WTC11 (cell line): ENCODE measurements around the gene STARD9. TPM values are rescaled to one million over a fixed set of nuclear protein-coding genes. Genes with fewer than 3 reads are reported as not detected.

ENCODE experiments used
- ATAC-seq: fragments of 200-7000 bp; cut with Tn5 transposase; 2 replicates; pipeline ENCODE4 v1.10.0; 2021; ENCODE audit warnings: mild to moderate bottlenecking, moderate library complexity
- CTCF ChIA-PET: fragments of 300-600 bp; sonication (Branson Sonifier 250); formaldehyde crosslinking; loops from one replicate; lab custom pipeline; 2021; ENCODE audit warnings: antibody characterized with exemption; lab: Charles Lee
- POLR2A ChIA-PET: fragments of 350-600 bp; sonication (Branson Sonifier 250); formaldehyde crosslinking; loops from one replicate; lab custom pipeline; 2021; ENCODE audit warnings: antibody characterized with exemption; lab: Charles Lee
- DNase-seq: peaks from one replicate; pipeline ENCODE4 v3.0.0; 2021; ENCODE audit warnings: low spot score
- H3K27ac Mint-ChIP-seq: 2 replicates; pipeline ENCODE4 v1.8.0; 2021; ENCODE audit warnings: mixed read lengths
- H3K27me3 Mint-ChIP-seq: 2 replicates; pipeline ENCODE4 v1.8.0; 2021; ENCODE audit warnings: low read depth, mild to moderate bottlenecking, moderate library complexity, mixed read lengths
- H3K36me3 Mint-ChIP-seq: 2 replicates; pipeline ENCODE4 v1.8.0; 2021; ENCODE audit warnings: mixed read lengths
- H3K4me1 Mint-ChIP-seq: 2 replicates; pipeline ENCODE4 v1.8.0; 2022; ENCODE audit warnings: mixed read lengths
- H3K4me3 Mint-ChIP-seq: 2 replicates; pipeline ENCODE4 v1.8.0; 2021; ENCODE audit warnings: mild to moderate bottlenecking, moderate library complexity, mixed read lengths
- H3K9me3 Mint-ChIP-seq: 2 replicates; pipeline ENCODE4 v1.8.0; 2021; ENCODE audit warnings: mixed read lengths
- EMX1 ChIP-seq: fragments of 250-450 bp; sonication (Bioruptor Pico); IDR thresholded peaks from 2 replicates; pipeline ENCODE4 v1.8.0; 2021; ENCODE audit warnings: mild to moderate bottlenecking
- FOXK1 ChIP-seq: sonication (generic); formaldehyde crosslinking; IDR thresholded peaks from 2 replicates; pipeline ENCODE4 v1.8.0; 2022; ENCODE audit warnings: mild to moderate bottlenecking, moderate library complexity, missing genetic modification reagents
- HMGA2 ChIP-seq: fragments of 250-450 bp; sonication (Bioruptor Pico); IDR thresholded peaks from 2 replicates; pipeline ENCODE4 v1.4.0; 2021; ENCODE audit warnings: mild to moderate bottlenecking, moderate library complexity
- MXD4 ChIP-seq: fragments of 250-450 bp; sonication (Bioruptor Pico); IDR thresholded peaks from 2 replicates; pipeline ENCODE4 v1.8.0; 2021; ENCODE audit warnings: mild to moderate bottlenecking, moderate library complexity, borderline replicate concordance
- NFATC4 ChIP-seq: fragments of 250-450 bp; sonication (Bioruptor Pico); IDR thresholded peaks from 2 replicates; pipeline ENCODE4 v1.9.0; 2021; ENCODE audit warnings: mild to moderate bottlenecking
- NR2C2 ChIP-seq: sonication (generic); formaldehyde crosslinking; IDR thresholded peaks from 2 replicates; pipeline ENCODE4 v1.8.0; 2022; ENCODE audit warnings: mild to moderate bottlenecking, missing genetic modification reagents
- PRRX2 ChIP-seq: fragments of 250-450 bp; sonication (Bioruptor Pico); IDR thresholded peaks from 2 replicates; pipeline ENCODE4 v1.8.0; 2021; ENCODE audit warnings: mild to moderate bottlenecking
- SMAD3 ChIP-seq: sonication (generic); formaldehyde crosslinking; IDR thresholded peaks from 2 replicates; pipeline ENCODE4 v1.8.0; 2022; ENCODE audit warnings: missing genetic modification reagents, mild to moderate bottlenecking, borderline replicate concordance
- ZBTB21 ChIP-seq: sonication (generic); formaldehyde crosslinking; IDR thresholded peaks from 2 replicates; pipeline ENCODE4 v1.8.1; 2023; ENCODE audit warnings: mild to moderate bottlenecking, missing genetic modification reagents, borderline replicate concordance
- total RNA-seq: library from RNA; stranded (reverse); gene quantifications from 3 replicates; pipeline ENCODE4 v1.2.3, GENCODE V29; 2021
- TF ChIP-seq, protein P1 (sequence below): sonication (generic); formaldehyde crosslinking; IDR thresholded peaks from 2 replicates; pipeline ENCODE4 v1.8.1; 2023; ENCODE audit warnings: mild to moderate bottlenecking, missing genetic modification reagents, moderate library complexity
- TF ChIP-seq, protein P2 (sequence below): sonication (generic); formaldehyde crosslinking; conservative IDR thresholded peaks from 2 replicates; pipeline ENCODE4 v1.8.1; 2023; ENCODE audit warnings: mild to moderate bottlenecking, low read depth, missing genetic modification reagents, moderate library complexity
- TF ChIP-seq, protein P3 (sequence below): sonication (generic); formaldehyde crosslinking; IDR thresholded peaks from 2 replicates; pipeline ENCODE4 v1.8.1; 2022; ENCODE audit warnings: missing genetic modification reagents, borderline replicate concordance
- TF ChIP-seq, protein P4 (sequence below): fragments of 250-450 bp; sonication (Bioruptor Pico); IDR thresholded peaks from 2 replicates; pipeline ENCODE4 v1.9.0; 2021; ENCODE audit warnings: mild to moderate bottlenecking
- TF ChIP-seq, protein P5 (sequence below): sonication (generic); formaldehyde crosslinking; IDR thresholded peaks from 2 replicates; pipeline ENCODE4 v1.8.0; 2023; ENCODE audit warnings: mild to moderate bottlenecking, missing genetic modification reagents
- TF ChIP-seq, protein P6 (sequence below): sonication (generic); formaldehyde crosslinking; IDR thresholded peaks from 2 replicates; pipeline ENCODE4 v1.8.0; 2023; ENCODE audit warnings: missing genetic modification reagents, mild to moderate bottlenecking, borderline replicate concordance
- TF ChIP-seq, protein P7 (sequence below): fragments of 250-450 bp; sonication (Bioruptor Pico); IDR thresholded peaks from 2 replicates; pipeline ENCODE4 v1.9.0; 2021; ENCODE audit warnings: mild to moderate bottlenecking, borderline replicate concordance
- TF ChIP-seq, protein P8 (sequence below): fragments of 200-600 bp; IDR thresholded peaks from 2 replicates; pipeline ENCODE4 v1.8.0; 2022; ENCODE audit warnings: antibody characterized with exemption

The STARD9 gene
- total RNA-seq, 1 experiment from 2014 or later = 5.7 TPM

DNA sequence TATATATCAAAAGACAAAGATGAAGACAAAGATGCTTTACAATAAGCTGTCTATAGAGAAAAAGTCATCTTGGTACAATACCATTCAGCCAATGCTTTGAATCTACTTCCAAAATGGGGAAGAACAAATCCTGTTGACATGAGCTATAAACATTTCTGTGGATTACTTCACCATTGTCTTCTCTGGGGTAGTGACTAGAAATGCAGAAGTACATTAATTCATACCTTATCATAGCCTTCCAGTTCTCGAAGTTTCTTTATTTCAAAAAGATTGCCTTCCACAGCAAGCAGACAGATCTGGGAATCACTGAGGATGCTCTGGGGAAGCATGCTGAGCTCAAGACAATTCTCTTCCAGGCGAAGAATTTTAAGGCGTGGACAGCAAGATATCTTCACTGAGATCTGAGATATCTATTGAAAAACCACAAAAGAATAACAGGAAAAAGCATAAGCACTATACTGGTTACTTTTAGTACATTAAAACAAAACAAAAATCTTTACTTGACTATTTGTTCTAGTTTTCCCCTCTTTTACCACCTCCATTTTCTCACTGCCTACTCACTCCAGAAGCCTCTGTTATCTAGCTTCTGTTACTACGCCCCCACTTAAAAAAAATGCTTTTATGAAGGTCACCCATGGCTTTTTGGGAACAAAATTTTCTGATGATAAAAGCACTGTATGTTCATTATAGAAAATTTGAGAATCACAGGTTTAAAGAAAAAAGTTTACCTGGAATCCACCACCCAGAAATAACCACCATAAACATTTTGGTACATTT, 30.4 kb upstream of the STARD9 start:
- ChIA-PET CTCF (no interaction called here), POLR2A (no interaction called here)
- no peaks in the 10 kb centered on the region for H3K27me3 Mint-ChIP-seq
- DNase-seq (no peak), ATAC-seq (no peak)
- H3K4me1 Mint-ChIP-seq = peaks cover 13% of the 10 kb centered on the region
- peaks cover 8% of the 10 kb centered on the region; the same call in 1 of the 2 replicates for H3K36me3 Mint-ChIP-seq
- H3K27ac Mint-ChIP-seq = no peak overlapping the region
- no peak overlapping the region for H3K4me3 Mint-ChIP-seq
- no peaks in the 10 kb centered on the region for H3K9me3 Mint-ChIP-seq
- TF ChIP-seq MXD4 (no peak), PRRX2 (CRISPR knock-in tag) (no peak), SMAD3 (CRISPR knock-in tag) (no peak), HMGA2 (CRISPR knock-in tag) (no peak), NR2C2 (CRISPR knock-in tag) (no peak), NFATC4 (CRISPR knock-in tag) (no peak), FOXK1 (CRISPR knock-in tag) (no peak), EMX1 (CRISPR knock-in tag) (no peak), ZBTB21 (CRISPR knock-in tag) (no peak)
- TF ChIP-seq, protein P1, sequence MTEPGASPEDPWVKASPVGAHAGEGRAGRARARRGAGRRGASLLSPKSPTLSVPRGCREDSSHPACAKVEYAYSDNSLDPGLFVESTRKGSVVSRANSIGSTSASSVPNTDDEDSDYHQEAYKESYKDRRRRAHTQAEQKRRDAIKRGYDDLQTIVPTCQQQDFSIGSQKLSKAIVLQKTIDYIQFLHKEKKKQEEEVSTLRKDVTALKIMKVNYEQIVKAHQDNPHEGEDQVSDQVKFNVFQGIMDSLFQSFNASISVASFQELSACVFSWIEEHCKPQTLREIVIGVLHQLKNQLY = no peak
- TF ChIP-seq, protein P2, sequence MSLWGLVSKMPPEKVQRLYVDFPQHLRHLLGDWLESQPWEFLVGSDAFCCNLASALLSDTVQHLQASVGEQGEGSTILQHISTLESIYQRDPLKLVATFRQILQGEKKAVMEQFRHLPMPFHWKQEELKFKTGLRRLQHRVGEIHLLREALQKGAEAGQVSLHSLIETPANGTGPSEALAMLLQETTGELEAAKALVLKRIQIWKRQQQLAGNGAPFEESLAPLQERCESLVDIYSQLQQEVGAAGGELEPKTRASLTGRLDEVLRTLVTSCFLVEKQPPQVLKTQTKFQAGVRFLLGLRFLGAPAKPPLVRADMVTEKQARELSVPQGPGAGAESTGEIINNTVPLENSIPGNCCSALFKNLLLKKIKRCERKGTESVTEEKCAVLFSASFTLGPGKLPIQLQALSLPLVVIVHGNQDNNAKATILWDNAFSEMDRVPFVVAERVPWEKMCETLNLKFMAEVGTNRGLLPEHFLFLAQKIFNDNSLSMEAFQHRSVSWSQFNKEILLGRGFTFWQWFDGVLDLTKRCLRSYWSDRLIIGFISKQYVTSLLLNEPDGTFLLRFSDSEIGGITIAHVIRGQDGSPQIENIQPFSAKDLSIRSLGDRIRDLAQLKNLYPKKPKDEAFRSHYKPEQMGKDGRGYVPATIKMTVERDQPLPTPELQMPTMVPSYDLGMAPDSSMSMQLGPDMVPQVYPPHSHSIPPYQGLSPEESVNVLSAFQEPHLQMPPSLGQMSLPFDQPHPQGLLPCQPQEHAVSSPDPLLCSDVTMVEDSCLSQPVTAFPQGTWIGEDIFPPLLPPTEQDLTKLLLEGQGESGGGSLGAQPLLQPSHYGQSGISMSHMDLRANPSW (CRISPR knock-in tag) = no peak
- TF ChIP-seq, protein P3, sequence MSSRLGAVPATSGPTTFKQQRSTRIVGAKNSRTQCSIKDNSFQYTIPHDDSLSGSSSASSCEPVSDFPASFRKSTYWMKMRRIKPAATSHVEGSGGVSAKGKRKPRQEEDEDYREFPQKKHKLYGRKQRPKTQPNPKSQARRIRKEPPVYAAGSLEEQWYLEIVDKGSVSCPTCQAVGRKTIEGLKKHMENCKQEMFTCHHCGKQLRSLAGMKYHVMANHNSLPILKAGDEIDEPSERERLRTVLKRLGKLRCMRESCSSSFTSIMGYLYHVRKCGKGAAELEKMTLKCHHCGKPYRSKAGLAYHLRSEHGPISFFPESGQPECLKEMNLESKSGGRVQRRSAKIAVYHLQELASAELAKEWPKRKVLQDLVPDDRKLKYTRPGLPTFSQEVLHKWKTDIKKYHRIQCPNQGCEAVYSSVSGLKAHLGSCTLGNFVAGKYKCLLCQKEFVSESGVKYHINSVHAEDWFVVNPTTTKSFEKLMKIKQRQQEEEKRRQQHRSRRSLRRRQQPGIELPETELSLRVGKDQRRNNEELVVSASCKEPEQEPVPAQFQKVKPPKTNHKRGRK (CRISPR knock-in tag) = no peak
- TF ChIP-seq, protein P4, sequence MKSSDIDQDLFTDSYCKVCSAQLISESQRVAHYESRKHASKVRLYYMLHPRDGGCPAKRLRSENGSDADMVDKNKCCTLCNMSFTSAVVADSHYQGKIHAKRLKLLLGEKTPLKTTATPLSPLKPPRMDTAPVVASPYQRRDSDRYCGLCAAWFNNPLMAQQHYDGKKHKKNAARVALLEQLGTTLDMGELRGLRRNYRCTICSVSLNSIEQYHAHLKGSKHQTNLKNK (CRISPR knock-in tag) = no peak
- TF ChIP-seq, protein P5, sequence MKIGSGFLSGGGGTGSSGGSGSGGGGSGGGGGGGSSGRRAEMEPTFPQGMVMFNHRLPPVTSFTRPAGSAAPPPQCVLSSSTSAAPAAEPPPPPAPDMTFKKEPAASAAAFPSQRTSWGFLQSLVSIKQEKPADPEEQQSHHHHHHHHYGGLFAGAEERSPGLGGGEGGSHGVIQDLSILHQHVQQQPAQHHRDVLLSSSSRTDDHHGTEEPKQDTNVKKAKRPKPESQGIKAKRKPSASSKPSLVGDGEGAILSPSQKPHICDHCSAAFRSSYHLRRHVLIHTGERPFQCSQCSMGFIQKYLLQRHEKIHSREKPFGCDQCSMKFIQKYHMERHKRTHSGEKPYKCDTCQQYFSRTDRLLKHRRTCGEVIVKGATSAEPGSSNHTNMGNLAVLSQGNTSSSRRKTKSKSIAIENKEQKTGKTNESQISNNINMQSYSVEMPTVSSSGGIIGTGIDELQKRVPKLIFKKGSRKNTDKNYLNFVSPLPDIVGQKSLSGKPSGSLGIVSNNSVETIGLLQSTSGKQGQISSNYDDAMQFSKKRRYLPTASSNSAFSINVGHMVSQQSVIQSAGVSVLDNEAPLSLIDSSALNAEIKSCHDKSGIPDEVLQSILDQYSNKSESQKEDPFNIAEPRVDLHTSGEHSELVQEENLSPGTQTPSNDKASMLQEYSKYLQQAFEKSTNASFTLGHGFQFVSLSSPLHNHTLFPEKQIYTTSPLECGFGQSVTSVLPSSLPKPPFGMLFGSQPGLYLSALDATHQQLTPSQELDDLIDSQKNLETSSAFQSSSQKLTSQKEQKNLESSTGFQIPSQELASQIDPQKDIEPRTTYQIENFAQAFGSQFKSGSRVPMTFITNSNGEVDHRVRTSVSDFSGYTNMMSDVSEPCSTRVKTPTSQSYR = no peak
- TF ChIP-seq, protein P6, sequence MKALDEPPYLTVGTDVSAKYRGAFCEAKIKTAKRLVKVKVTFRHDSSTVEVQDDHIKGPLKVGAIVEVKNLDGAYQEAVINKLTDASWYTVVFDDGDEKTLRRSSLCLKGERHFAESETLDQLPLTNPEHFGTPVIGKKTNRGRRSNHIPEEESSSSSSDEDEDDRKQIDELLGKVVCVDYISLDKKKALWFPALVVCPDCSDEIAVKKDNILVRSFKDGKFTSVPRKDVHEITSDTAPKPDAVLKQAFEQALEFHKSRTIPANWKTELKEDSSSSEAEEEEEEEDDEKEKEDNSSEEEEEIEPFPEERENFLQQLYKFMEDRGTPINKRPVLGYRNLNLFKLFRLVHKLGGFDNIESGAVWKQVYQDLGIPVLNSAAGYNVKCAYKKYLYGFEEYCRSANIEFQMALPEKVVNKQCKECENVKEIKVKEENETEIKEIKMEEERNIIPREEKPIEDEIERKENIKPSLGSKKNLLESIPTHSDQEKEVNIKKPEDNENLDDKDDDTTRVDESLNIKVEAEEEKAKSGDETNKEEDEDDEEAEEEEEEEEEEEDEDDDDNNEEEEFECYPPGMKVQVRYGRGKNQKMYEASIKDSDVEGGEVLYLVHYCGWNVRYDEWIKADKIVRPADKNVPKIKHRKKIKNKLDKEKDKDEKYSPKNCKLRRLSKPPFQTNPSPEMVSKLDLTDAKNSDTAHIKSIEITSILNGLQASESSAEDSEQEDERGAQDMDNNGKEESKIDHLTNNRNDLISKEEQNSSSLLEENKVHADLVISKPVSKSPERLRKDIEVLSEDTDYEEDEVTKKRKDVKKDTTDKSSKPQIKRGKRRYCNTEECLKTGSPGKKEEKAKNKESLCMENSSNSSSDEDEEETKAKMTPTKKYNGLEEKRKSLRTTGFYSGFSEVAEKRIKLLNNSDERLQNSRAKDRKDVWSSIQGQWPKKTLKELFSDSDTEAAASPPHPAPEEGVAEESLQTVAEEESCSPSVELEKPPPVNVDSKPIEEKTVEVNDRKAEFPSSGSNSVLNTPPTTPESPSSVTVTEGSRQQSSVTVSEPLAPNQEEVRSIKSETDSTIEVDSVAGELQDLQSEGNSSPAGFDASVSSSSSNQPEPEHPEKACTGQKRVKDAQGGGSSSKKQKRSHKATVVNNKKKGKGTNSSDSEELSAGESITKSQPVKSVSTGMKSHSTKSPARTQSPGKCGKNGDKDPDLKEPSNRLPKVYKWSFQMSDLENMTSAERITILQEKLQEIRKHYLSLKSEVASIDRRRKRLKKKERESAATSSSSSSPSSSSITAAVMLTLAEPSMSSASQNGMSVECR = no peak
- TF ChIP-seq, protein P7, sequence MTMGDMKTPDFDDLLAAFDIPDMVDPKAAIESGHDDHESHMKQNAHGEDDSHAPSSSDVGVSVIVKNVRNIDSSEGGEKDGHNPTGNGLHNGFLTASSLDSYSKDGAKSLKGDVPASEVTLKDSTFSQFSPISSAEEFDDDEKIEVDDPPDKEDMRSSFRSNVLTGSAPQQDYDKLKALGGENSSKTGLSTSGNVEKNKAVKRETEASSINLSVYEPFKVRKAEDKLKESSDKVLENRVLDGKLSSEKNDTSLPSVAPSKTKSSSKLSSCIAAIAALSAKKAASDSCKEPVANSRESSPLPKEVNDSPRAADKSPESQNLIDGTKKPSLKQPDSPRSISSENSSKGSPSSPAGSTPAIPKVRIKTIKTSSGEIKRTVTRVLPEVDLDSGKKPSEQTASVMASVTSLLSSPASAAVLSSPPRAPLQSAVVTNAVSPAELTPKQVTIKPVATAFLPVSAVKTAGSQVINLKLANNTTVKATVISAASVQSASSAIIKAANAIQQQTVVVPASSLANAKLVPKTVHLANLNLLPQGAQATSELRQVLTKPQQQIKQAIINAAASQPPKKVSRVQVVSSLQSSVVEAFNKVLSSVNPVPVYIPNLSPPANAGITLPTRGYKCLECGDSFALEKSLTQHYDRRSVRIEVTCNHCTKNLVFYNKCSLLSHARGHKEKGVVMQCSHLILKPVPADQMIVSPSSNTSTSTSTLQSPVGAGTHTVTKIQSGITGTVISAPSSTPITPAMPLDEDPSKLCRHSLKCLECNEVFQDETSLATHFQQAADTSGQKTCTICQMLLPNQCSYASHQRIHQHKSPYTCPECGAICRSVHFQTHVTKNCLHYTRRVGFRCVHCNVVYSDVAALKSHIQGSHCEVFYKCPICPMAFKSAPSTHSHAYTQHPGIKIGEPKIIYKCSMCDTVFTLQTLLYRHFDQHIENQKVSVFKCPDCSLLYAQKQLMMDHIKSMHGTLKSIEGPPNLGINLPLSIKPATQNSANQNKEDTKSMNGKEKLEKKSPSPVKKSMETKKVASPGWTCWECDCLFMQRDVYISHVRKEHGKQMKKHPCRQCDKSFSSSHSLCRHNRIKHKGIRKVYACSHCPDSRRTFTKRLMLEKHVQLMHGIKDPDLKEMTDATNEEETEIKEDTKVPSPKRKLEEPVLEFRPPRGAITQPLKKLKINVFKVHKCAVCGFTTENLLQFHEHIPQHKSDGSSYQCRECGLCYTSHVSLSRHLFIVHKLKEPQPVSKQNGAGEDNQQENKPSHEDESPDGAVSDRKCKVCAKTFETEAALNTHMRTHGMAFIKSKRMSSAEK (CRISPR knock-in tag) = no peak
- TF ChIP-seq, protein P8, sequence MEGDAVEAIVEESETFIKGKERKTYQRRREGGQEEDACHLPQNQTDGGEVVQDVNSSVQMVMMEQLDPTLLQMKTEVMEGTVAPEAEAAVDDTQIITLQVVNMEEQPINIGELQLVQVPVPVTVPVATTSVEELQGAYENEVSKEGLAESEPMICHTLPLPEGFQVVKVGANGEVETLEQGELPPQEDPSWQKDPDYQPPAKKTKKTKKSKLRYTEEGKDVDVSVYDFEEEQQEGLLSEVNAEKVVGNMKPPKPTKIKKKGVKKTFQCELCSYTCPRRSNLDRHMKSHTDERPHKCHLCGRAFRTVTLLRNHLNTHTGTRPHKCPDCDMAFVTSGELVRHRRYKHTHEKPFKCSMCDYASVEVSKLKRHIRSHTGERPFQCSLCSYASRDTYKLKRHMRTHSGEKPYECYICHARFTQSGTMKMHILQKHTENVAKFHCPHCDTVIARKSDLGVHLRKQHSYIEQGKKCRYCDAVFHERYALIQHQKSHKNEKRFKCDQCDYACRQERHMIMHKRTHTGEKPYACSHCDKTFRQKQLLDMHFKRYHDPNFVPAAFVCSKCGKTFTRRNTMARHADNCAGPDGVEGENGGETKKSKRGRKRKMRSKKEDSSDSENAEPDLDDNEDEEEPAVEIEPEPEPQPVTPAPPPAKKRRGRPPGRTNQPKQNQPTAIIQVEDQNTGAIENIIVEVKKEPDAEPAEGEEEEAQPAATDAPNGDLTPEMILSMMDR = no peak
